Esophagus squamous epithelium (tissue), 5 donors: ENCODE results near the gene KIAA1614. TPM values are rescaled to one million over a fixed set of nuclear protein-coding genes. Genes with fewer than 3 reads are reported as not detected.

Experiments used
- DNase-seq: peaks from one replicate; lab custom pipeline; 2025; lab: John Stamatoyannopoulos, UW
- H3K27ac ChIP-seq, 4 donors: fragments of 200-600 bp; sonication (generic); one replicate each; pipeline ENCODE4 v1.5.1; 2016 to 2019; ENCODE audit warnings: mild to moderate bottlenecking in 1 of 4
- H3K27me3 ChIP-seq, 4 donors: fragments of 200-600 bp; sonication (generic); 1 replicate in 3 of 4; 2 replicates in 1 of 4; pipeline versions ENCODE4 v1.5.1 to v1.6.0; 2017 to 2021; ENCODE audit warnings: antibody characterized with exemption in 1 of 4
- H3K36me3 ChIP-seq, 3 donors: fragments of 200-600 bp; sonication (generic); one replicate each; pipeline ENCODE4 v1.5.1; 2016 to 2019
- H3K4me1 ChIP-seq, 3 donors: fragments of 200-600 bp; sonication (generic); one replicate each; pipeline ENCODE4 v1.5.1; 2017 to 2019
- H3K4me3 ChIP-seq, 4 donors: fragments of 200-600 bp; sonication (generic); 1 replicate in 3 of 4; 2 replicates in 1 of 4; pipeline ENCODE4 v1.5.1; 2016 to 2019; ENCODE audit warnings: mild to moderate bottlenecking in 2 of 4, moderate library complexity in 1 of 4
- H3K9me3 ChIP-seq, 3 donors: fragments of 200-600 bp; sonication (generic); one replicate each; pipeline ENCODE4 v1.5.1; 2016 to 2019
- POLR2A ChIP-seq, 4 donors: fragments of 450-650 bp; IDR thresholded peaks; one replicate each; pipeline ENCODE4 v1.6.1; 2017; ENCODE audit warnings: antibody characterized with exemption in 4 of 4, mild to moderate bottlenecking in 4 of 4, moderate library complexity in 3 of 4
- WGBS, 2 donors: methylation state at CpG; one replicate each; pipeline ENCODE4 v1.1.5; 2018; 5-methylcytosine and 5-hydroxymethylcytosine counted together
- intact Hi-C: fragments of 100-400 bp; cut with DNase I; formaldehyde crosslinking; loops from one replicate; pipeline ENCODE4 v1.15.0; 2022
- total RNA-seq, 4 donors: library from RNA; depleted of rRNA; stranded (reverse); fragments of >200 nt; gene quantifications; one replicate each; pipeline ENCODE4 v1.1.0, GENCODE V29; 2016
- TF ChIP-seq, protein P1 (sequence below), 6 experiments: fragments of 450-650 bp in 4 of 6; fragments of 200-600 bp in 2 of 6; sonication (generic) in 2 of 6; IDR thresholded peaks; one replicate each; pipeline ENCODE4 v1.5.1; 2016 to 2019; ENCODE audit warnings: antibody characterized with exemption in 6 of 6, mild to moderate bottlenecking in 4 of 6, moderate library complexity in 4 of 6
- donor health status: DM: yes; HTN: yes; CAD: no.

The KIAA1614 gene
- total RNA-seq, 4 donors from 2014 or later, result 0.66 to 7.6 (median 2.8) TPM

DNA sequence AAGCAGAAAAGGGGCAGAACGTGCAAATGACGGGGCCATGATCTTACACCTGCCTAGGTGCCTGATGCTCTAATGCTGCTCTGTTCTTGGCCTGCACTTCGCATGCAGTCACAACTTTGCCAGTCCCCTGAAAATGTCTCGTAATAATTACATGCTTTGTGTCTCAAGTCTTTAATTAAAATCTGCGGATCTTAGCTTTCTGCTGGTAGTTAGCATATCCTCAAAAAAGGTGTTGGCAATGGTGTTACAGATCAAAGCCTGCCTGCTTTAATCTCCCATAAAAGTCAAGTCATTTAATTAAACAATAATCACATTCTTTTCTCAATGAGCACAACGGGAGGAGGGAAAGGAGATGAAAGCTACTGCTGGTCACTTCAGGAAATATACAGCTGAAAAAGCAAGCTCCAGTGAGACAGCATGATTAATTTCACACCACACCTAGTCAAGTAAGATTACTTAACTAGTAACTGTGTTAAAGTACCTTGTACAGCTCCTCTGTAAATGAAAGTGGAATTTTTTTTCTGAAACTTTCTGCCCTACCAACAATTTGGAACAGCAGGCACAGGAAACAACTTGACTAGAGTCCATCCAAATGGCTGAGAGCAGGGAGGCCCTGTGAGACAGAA lies 64.1 kb downstream of the KIAA1614 start:
- Histone ChIP-seq H3K9me3 (no peaks in the 10 kb centered on the region), H3K27ac (no peak overlapping the region), H3K4me1 (peaks cover 0 to 36% (median 4%) of the 10 kb centered on the region in 3 donors), H3K36me3 (peaks cover 4 to 90% (median 9%) of the 10 kb centered on the region in 3 donors), H3K27me3 (no peaks in the 10 kb centered on the region), H3K4me3 (no peak overlapping the region)
- no peak for DNase-seq
- intact Hi-C loops, result no loop called here
- TF ChIP-seq, protein P1, sequence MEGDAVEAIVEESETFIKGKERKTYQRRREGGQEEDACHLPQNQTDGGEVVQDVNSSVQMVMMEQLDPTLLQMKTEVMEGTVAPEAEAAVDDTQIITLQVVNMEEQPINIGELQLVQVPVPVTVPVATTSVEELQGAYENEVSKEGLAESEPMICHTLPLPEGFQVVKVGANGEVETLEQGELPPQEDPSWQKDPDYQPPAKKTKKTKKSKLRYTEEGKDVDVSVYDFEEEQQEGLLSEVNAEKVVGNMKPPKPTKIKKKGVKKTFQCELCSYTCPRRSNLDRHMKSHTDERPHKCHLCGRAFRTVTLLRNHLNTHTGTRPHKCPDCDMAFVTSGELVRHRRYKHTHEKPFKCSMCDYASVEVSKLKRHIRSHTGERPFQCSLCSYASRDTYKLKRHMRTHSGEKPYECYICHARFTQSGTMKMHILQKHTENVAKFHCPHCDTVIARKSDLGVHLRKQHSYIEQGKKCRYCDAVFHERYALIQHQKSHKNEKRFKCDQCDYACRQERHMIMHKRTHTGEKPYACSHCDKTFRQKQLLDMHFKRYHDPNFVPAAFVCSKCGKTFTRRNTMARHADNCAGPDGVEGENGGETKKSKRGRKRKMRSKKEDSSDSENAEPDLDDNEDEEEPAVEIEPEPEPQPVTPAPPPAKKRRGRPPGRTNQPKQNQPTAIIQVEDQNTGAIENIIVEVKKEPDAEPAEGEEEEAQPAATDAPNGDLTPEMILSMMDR (IDR thresholded peaks at IDR 0.05), result no peak
- no peak for TF ChIP-seq POLR2A (IDR thresholded peaks at IDR 0.05)
- 73 to 86% methylated on average over 6 of the region's 6 CpGs for WGBS, 2 donors

DNA sequence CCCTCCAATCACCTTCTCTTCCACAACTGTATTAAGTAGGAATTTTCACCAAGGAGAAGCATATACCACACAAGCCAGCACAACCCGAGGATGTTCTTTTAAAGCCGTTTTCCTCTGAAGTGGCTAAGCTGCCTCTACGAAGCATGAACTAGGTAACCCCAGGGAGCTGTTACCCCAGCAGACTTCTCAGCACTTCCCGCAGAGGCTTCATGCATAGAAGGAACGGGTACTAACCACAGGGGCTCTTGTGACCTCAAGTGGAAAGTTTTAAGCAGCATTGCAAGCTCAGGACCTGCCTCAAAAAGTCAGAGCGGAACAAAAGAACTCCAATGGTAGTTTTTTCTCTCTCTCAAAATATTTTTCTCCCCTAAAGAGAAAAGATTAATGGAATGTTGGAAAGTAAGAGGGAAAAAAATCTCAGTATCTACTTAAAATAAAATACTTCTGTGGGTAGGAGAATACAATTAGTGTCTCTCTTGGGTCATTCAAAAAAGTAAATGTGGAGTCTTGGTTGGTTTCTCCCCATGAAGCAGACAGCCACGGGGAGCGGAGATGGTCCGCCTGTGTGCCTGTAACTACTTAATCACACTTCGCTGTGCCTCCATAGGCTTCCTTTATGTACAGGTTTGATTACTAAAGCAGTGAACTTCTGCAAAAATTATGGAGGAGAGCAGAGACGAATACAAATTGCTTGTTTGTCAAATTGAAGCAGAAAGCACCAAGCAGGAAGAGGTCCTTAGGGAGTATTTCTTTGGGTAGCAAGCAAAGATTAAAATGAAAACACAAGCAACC lies 69.1 kb downstream of the KIAA1614 start:
- 61 to 62% methylated on average over 10 to 11 of the region's 11 CpGs for WGBS, 2 donors
- TF ChIP-seq, protein P1 (IDR thresholded peaks at IDR 0.05), result no peak
- no peak for TF ChIP-seq POLR2A (IDR thresholded peaks at IDR 0.05)
- intact Hi-C loops, result no loop called here
- H3K27ac ChIP-seq, result no peak overlapping the region
- H3K4me3 ChIP-seq, result no peak overlapping the region
- H3K9me3 ChIP-seq, result no peaks in the 10 kb centered on the region
- peaks cover 0 to 7% (median 0%) of the 10 kb centered on the region in 3 donors for H3K4me1 ChIP-seq
- DNase-seq, result no peak
- peaks cover 9 to 90% (median 9%) of the 10 kb centered on the region in 3 donors for H3K36me3 ChIP-seq
- no peaks in the 10 kb centered on the region for H3K27me3 ChIP-seq

DNA sequence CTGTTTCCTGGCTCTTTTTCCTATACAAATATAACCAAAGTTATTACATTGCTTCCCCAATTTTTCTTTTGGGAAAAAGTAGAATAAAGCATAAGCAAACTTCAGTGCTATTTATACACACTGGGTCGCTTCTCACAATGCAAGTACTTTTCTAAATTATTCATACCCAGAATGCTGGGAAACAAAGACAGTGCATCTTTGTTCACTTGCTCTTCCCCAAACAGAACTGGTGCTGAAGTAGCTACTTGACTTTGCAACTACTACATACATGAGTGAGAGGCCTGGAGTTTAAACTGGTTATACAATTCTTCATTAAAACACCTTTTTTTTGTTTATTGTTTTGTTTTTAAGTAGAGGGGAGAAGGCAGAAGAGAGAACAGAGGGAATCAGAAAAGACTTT lies 69.7 kb downstream of the KIAA1614 start:
- intact Hi-C loops, result no loop called here
- TF ChIP-seq, protein P1 (IDR thresholded peaks at IDR 0.05), result no peak
- no peak for TF ChIP-seq POLR2A (IDR thresholded peaks at IDR 0.05)
- peaks cover 14 to 90% (median 15%) of the 10 kb centered on the region in 3 donors for H3K36me3 ChIP-seq

DNA sequence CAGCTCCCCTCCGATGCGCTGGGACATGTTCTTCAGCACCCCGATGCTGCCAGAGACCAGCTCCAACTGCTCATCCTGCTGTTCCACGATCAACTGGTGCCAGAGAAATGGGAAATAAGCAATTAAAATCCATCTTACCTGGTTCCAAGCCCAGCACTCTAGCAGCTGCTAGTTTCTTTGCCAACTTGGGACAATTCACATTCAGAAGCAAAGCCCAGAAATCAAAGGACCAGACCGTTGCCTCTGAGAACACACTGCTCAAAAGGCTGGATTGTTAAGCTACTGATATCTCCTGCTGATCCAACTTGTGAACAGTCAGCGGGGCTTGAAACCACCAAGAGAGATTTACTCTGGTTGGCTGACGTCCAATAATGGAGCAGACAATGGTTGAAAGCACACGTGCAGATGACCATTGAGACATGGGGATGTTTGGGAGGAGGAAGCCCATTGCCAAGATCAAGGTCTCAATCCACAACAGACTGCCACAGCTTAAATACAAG lies 75.6 kb downstream of the KIAA1614 start:
- DNase-seq, result no peak
- no peaks in the 10 kb centered on the region for H3K27me3 ChIP-seq
- no peak overlapping the region for H3K4me3 ChIP-seq
- intact Hi-C loops, result no loop called here
- H3K4me1 ChIP-seq, result peaks cover 0 to 8% (median 0%) of the 10 kb centered on the region in 3 donors
- 20 to 46% methylated on average over 8 of the region's 8 CpGs for WGBS, 2 donors
- TF ChIP-seq, protein P1 (IDR thresholded peaks at IDR 0.05), result no peak
- no peak for TF ChIP-seq POLR2A (IDR thresholded peaks at IDR 0.05)
- no peak overlapping the region for H3K27ac ChIP-seq
- no peaks in the 10 kb centered on the region for H3K9me3 ChIP-seq
- H3K36me3 ChIP-seq, result peaks cover 23 to 99% (median 31%) of the 10 kb centered on the region in 3 donors

More for the DNA sequence above, 69.7 kb downstream of the KIAA1614 start:
- Histone ChIP-seq H3K4me1 (peaks cover 0 to under 1% (median 0%) of the 10 kb centered on the region in 3 donors), H3K9me3 (no peaks in the 10 kb centered on the region), H3K27ac (no peak overlapping the region), H3K27me3 (no peaks in the 10 kb centered on the region), H3K4me3 (no peak overlapping the region)
- no peak for DNase-seq
- 68 to 69% methylated on average over 1 of the region's 1 CpG for WGBS, 2 donors

DNA sequence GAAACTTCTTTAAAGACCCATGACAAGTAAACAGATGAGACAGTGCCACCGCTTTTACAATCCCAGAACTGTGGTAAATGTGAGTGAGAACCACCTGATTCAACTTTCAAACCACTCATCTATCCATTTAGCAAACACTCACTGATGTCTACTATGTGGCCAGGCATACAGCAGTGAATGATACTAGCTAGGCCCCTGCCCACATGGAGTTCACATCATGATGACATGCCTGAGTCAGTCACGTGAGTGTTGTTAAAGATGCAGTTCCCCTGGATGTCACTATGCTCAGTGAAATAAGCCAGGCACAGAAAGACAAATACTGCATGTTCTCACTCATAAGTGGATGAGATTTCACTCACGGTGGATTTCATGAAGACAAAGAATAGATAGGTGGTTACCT lies 81.6 kb downstream of the KIAA1614 start:
- Histone ChIP-seq H3K36me3 (peaks cover 8 to 90% (median 11%) of the 10 kb centered on the region in 3 donors), H3K27ac (no peak overlapping the region), H3K9me3 (no peaks in the 10 kb centered on the region), H3K4me3 (no peak overlapping the region), H3K4me1 (no peaks in the 10 kb centered on the region), H3K27me3 (no peaks in the 10 kb centered on the region)
- intact Hi-C loops, result no loop called here
- no peak for DNase-seq
- TF ChIP-seq POLR2A (IDR thresholded peaks at IDR 0.05), result no peak
- TF ChIP-seq, protein P1 (IDR thresholded peaks at IDR 0.05), result no peak
- 80 to 87% methylated on average over 3 of the region's 3 CpGs for WGBS, 2 donors
